ENCODE results near the gene SMARCA4.

The SMARCA4 gene

DNA sequence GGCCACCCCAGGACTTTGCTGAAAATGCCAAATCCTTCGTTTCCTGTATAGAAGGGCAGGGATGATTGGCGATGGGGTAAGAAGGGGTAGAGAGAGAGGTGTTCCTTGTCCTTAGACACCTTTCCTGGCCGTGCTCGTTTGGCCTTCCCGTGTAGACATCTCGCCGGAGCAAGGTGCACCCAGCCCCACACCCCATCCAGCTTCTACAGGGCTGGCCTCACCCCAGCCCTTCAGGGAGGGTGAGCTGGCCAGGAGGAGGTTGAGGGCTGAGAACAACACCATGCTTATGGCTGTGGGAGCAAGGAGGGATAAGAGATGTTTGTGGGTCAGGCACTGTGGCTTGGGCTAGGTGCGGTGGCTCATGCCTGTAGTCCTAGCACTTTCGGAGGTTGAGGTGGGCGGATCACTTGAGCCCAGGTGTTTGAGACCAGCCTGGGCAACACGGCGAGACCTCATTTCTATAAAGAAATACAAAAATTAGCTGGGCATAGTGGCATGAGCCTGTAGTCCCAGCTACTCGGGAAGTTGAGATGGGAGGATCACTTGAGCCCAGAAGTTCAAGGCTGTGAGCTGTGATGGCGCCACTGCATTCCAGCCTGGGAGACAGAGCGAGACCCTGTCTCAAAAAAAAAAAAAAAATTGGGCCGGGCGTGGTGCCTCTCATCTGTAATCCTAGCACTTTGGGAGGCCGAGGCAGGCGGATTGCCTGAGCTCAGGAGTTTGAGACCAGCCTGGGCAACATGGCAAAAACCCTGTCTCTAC, 15.5 kb downstream of the SMARCA4 start:
- H3K27ac ChIP-seq (ENCODE audit: low read depth, low read length) = peak overlapping the region; percentile 43
- H3K4me3 ChIP-seq (ENCODE audit: low read depth in 1 of 2, low read length in 2 of 2) = peak overlapping the region; percentile 38 to 59
- H3K36me3 ChIP-seq (ENCODE audit: control insufficient read depth in 1 of 2, insufficient read depth in 2 of 2, low read length in 2 of 2) = peaks cover 4 to 9% of the 10 kb centered on the region in 2 donors
- peak overlapping the region; percentile 48 to 56 for H3K9ac ChIP-seq (ENCODE audit: low read depth in 1 of 2, low read length in 2 of 2)
- H3K27me3 ChIP-seq (ENCODE audit: control insufficient read depth in 1 of 2, insufficient read depth in 2 of 2, low read length in 2 of 2) = no peaks in the 10 kb centered on the region
- no peaks in the 10 kb centered on the region for H3K9me3 ChIP-seq (ENCODE audit: control insufficient read depth in 1 of 2, low read length in 2 of 2)
- peaks cover 24 to 28% of the 10 kb centered on the region in 2 donors for H3K4me1 ChIP-seq (ENCODE audit: control insufficient read depth in 1 of 2, insufficient read depth in 2 of 2, low read length in 2 of 2)

DNA sequence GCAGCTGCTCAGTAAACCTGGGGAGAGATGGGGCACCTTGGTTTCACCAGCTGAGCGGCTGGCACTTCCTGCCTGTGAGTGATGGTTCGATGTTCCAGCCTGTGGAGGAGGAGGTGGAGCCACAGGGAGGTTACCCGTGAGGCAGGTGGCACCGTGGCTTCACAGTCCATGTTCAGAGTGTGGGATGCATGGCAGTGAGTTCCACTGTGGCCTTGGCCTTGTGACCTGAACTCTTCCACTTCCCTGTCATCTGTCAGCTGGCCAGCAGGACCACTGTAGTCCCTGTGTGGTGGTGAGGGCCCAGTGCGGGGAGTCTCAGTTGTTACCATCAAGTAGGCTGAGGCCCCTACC, 16.9 kb downstream of the SMARCA4 start:
- Histone ChIP-seq H3K4me1 (ENCODE audit: control insufficient read depth in 1 of 2, insufficient read depth in 2 of 2, low read length in 2 of 2) (peaks cover 24 to 28% of the 10 kb centered on the region in 2 donors), H3K9ac (ENCODE audit: low read depth in 1 of 2, low read length in 2 of 2) (no peak overlapping the region), H3K9me3 (ENCODE audit: control insufficient read depth in 1 of 2, low read length in 2 of 2) (no peaks in the 10 kb centered on the region), H3K27ac (ENCODE audit: low read depth, low read length) (no peak overlapping the region), H3K4me3 (ENCODE audit: low read depth in 1 of 2, low read length in 2 of 2) (no peak overlapping the region), H3K36me3 (ENCODE audit: control insufficient read depth in 1 of 2, insufficient read depth in 2 of 2, low read length in 2 of 2) (peaks cover 4 to 5% of the 10 kb centered on the region in 2 donors), H3K27me3 (ENCODE audit: control insufficient read depth in 1 of 2, insufficient read depth in 2 of 2, low read length in 2 of 2) (no peaks in the 10 kb centered on the region)

DNA sequence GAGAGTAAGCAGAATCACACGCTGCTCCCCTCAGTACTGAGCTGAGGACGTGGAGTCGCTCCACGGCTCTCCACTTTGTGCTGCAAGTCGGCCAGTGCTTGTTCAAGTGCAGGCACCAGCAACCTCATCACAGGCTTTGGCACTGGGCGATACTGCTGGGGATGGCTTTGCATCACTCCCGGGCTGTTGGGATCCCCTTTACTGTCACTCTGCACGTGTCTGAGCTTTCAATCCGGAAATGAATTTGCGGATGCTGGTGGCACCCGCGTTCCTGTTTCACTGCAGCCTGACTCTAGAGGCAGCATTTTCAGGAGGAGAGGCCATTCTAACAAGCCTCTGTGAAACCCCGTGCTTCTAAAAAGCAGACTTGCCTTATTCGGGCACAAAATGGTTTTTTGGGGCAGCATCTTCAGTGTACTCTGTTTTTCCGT, 19.1 kb downstream of the SMARCA4 start:
- Histone ChIP-seq H3K27ac (ENCODE audit: low read depth, low read length) (no peak overlapping the region), H3K36me3 (ENCODE audit: control insufficient read depth in 1 of 2, insufficient read depth in 2 of 2, low read length in 2 of 2) (peaks cover 4 to 15% of the 10 kb centered on the region in 2 donors), H3K4me3 (ENCODE audit: low read depth in 1 of 2, low read length in 2 of 2) (no peak overlapping the region), H3K4me1 (ENCODE audit: control insufficient read depth in 1 of 2, insufficient read depth in 2 of 2, low read length in 2 of 2) (peaks cover 23 to 28% of the 10 kb centered on the region in 2 donors), H3K27me3 (ENCODE audit: control insufficient read depth in 1 of 2, insufficient read depth in 2 of 2, low read length in 2 of 2) (no peaks in the 10 kb centered on the region), H3K9me3 (ENCODE audit: control insufficient read depth in 1 of 2, low read length in 2 of 2) (no peaks in the 10 kb centered on the region), H3K9ac (ENCODE audit: low read depth in 1 of 2, low read length in 2 of 2) (no peak overlapping the region)

DNA sequence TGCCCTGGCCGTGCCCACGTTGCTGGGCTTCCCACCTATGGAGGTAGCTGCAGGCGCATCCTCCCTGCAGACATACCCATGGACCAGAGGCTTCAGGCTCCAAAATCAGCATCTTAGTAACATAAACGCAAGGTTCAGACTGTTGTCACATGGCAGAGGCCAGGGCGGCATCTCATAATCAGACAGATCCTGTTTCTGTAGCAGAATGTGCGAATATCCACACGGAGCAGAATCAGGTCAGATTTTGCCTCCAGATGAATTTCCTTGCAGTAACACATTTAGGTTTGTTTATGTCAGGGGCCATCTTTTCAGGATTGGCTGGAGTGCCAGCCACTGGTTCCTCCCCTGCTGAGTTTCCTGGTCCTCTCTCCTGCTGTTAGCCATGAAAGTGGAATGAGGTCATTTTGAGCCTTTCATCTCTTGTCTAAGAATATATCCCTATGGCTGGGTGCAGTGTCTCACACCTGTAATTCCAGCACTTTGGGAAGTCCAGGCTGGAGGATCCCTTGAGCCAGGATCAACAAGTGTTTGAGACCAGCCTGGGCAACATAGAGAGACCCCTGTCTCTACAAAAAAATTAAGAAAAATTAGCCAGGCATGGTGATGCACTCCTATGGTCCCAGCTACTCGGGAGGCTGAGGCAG, 20.5 kb downstream of the SMARCA4 start:
- Histone ChIP-seq H3K9me3 (ENCODE audit: control insufficient read depth in 1 of 2, low read length in 2 of 2) (no peaks in the 10 kb centered on the region), H3K4me1 (ENCODE audit: control insufficient read depth in 1 of 2, insufficient read depth in 2 of 2, low read length in 2 of 2) (peaks cover 9 to 16% of the 10 kb centered on the region in 2 donors), H3K36me3 (ENCODE audit: control insufficient read depth in 1 of 2, insufficient read depth in 2 of 2, low read length in 2 of 2) (peaks cover 9 to 27% of the 10 kb centered on the region in 2 donors), H3K27me3 (ENCODE audit: control insufficient read depth in 1 of 2, insufficient read depth in 2 of 2, low read length in 2 of 2) (no peaks in the 10 kb centered on the region), H3K9ac (ENCODE audit: low read depth in 1 of 2, low read length in 2 of 2) (no peak overlapping the region), H3K27ac (ENCODE audit: low read depth, low read length) (no peak overlapping the region), H3K4me3 (ENCODE audit: low read depth in 1 of 2, low read length in 2 of 2) (no peak overlapping the region)

DNA sequence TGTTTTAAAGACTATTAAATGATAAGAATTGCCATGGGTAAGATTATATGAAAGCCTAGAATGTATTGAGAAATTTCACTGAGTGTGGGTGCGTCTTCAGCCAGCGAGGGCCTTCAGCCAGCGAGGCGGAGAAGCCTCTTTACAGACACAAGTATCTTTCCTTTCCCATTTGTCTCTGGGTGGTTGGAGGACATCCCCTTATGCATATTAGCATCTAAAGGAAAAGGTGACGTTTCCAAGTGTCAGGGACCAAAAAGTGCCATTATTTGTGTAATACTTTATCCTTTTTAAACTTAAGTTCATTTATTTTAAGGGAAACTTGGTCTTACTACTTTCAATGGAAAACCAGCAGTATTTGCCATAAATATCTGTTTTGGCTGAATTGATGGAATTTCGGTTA, 22.2 kb downstream of the SMARCA4 start:
- peaks cover 20 to 43% of the 10 kb centered on the region in 2 donors for H3K36me3 ChIP-seq (ENCODE audit: control insufficient read depth in 1 of 2, insufficient read depth in 2 of 2, low read length in 2 of 2)
- H3K9ac ChIP-seq (ENCODE audit: low read depth in 1 of 2, low read length in 2 of 2) = no peak overlapping the region
- no peak overlapping the region for H3K4me3 ChIP-seq (ENCODE audit: low read depth in 1 of 2, low read length in 2 of 2)
- H3K27ac ChIP-seq (ENCODE audit: low read depth, low read length) = no peak overlapping the region
- H3K4me1 ChIP-seq (ENCODE audit: control insufficient read depth in 1 of 2, insufficient read depth in 2 of 2, low read length in 2 of 2) = peaks cover 0 to 6% of the 10 kb centered on the region in 2 donors
- H3K27me3 ChIP-seq (ENCODE audit: control insufficient read depth in 1 of 2, insufficient read depth in 2 of 2, low read length in 2 of 2) = no peaks in the 10 kb centered on the region
- no peaks in the 10 kb centered on the region for H3K9me3 ChIP-seq (ENCODE audit: control insufficient read depth in 1 of 2, low read length in 2 of 2)

DNA sequence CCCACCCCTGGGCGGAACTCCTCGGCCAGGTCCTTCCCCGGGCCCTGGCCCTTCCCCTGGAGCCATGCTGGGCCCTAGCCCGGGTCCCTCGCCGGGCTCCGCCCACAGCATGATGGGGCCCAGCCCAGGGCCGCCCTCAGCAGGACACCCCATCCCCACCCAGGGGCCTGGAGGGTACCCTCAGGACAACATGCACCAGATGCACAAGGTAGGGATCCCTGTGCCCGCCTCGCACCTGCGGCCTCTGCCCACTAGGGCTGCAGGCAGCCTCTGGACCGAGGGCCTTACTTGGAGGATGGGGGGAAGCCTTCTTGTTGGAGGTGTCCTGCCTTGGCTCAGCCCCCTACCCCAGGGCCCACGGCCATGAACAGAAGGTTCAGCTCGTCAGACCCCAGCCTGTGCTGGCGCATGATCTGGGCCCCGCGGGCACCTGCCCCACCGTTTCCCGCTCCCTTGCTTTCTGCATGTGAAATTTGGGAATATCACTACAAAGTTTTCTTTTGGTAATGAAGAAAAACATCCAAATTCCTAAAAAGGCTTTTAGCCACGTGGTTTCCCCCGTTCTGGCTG, 23.4 kb downstream of the SMARCA4 start:
- Histone ChIP-seq H3K4me1 (ENCODE audit: control insufficient read depth in 1 of 2, insufficient read depth in 2 of 2, low read length in 2 of 2) (peaks cover 0 to 6% of the 10 kb centered on the region in 2 donors), H3K27ac (ENCODE audit: low read depth, low read length) (no peak overlapping the region), H3K4me3 (ENCODE audit: low read depth in 1 of 2, low read length in 2 of 2) (no peak overlapping the region), H3K36me3 (ENCODE audit: control insufficient read depth in 1 of 2, insufficient read depth in 2 of 2, low read length in 2 of 2) (peaks cover 27 to 55% of the 10 kb centered on the region in 2 donors), H3K9me3 (ENCODE audit: control insufficient read depth in 1 of 2, low read length in 2 of 2) (no peaks in the 10 kb centered on the region), H3K9ac (ENCODE audit: low read depth in 1 of 2, low read length in 2 of 2) (no peak overlapping the region), H3K27me3 (ENCODE audit: control insufficient read depth in 1 of 2, insufficient read depth in 2 of 2, low read length in 2 of 2) (no peaks in the 10 kb centered on the region)

DNA sequence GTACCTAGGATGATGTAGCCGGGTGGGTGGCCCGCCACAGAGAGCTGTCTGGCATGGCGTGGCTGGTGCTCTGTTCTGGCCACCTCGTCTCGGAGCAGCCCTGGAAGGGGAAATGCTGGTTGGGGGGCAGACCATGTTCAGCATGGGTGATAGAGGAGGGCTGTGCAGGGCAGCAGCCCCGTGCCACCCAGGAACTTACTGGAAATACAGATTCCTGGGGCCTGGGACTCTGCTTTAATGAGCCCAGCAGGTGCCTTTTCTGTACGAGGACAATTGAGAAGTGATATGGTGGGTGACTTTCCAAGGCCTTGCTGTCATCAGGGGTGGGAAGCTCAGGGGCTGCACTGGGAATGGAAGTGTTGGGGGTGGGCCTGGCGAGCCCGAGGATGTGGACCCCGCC, 24.7 kb downstream of the SMARCA4 start:
- Histone ChIP-seq H3K27me3 (ENCODE audit: control insufficient read depth in 1 of 2, insufficient read depth in 2 of 2, low read length in 2 of 2) (no peaks in the 10 kb centered on the region), H3K9me3 (ENCODE audit: control insufficient read depth in 1 of 2, low read length in 2 of 2) (no peaks in the 10 kb centered on the region), H3K36me3 (ENCODE audit: control insufficient read depth in 1 of 2, insufficient read depth in 2 of 2, low read length in 2 of 2) (peaks cover 28 to 65% of the 10 kb centered on the region in 2 donors), H3K4me1 (ENCODE audit: control insufficient read depth in 1 of 2, insufficient read depth in 2 of 2, low read length in 2 of 2) (no peaks in the 10 kb centered on the region), H3K4me3 (ENCODE audit: low read depth in 1 of 2, low read length in 2 of 2) (no peak overlapping the region), H3K9ac (ENCODE audit: low read depth in 1 of 2, low read length in 2 of 2) (no peak overlapping the region), H3K27ac (ENCODE audit: low read depth, low read length) (no peak overlapping the region)

DNA sequence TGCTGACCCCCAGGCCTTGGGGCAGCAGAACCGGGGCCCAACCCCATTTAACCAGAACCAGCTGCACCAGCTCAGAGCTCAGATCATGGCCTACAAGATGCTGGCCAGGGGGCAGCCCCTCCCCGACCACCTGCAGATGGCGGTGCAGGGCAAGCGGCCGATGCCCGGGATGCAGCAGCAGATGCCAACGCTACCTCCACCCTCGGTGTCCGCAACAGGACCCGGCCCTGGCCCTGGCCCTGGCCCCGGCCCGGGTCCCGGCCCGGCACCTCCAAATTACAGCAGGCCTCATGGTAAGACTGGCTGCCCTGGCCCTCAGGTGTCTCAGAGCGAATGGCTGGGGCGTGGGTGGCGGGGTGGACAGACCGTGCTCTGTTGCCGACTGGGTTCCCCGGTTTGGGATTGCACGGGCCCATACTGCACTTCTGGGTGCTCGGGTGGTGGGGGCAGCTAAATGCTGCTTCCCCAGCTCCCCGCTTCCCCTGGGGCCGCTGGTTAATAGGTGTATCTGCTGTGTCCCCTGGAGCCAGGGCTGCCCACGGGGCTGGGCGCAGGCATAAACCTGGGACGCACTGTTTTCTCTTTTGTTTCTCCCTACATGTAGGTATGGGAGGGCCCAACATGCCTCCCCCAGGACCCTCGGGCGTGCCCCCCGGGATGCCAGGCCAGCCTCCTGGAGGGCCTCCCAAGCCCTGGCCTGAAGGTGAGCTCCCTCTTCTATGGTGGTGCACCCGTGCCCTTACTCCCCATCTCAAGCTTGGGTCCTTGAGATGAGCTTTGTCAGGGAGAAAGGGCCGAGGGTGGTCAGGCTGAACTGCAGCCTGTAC, 25.7 kb downstream of the SMARCA4 start:
- peaks cover 37 to 70% of the 10 kb centered on the region in 2 donors for H3K36me3 ChIP-seq (ENCODE audit: control insufficient read depth in 1 of 2, insufficient read depth in 2 of 2, low read length in 2 of 2)
- H3K4me1 ChIP-seq (ENCODE audit: control insufficient read depth in 1 of 2, insufficient read depth in 2 of 2, low read length in 2 of 2) = no peaks in the 10 kb centered on the region

DNA sequence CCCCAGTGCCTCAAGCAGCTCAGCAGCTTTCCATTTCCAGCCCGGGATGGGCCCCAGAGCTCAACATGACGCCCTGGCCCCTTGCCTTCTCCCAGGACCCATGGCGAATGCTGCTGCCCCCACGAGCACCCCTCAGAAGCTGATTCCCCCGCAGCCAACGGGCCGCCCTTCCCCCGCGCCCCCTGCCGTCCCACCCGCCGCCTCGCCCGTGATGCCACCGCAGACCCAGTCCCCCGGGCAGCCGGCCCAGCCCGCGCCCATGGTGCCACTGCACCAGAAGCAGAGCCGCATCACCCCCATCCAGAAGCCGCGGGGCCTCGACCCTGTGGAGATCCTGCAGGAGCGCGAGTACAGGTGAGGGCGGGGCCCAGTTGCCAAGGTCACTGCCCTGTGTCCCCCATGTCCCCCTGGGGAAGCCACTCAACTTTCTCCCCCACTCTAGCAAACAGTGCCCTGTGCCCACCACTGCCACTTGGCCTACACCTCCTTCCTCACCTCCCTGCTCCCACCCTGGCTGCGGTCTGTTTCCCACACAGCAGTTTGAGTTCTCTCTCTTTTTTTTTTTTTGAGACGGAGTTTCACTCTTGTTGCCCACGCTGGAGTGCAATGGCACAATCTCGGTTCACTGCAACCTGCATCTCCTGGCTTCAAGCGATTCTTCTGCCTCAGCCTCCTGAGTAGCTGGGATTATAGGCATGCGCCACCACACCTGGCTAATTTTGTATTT, 26.9 kb downstream of the SMARCA4 start:
- peaks cover 39 to 74% of the 10 kb centered on the region in 2 donors for H3K36me3 ChIP-seq (ENCODE audit: control insufficient read depth in 1 of 2, insufficient read depth in 2 of 2, low read length in 2 of 2)
- no peaks in the 10 kb centered on the region for H3K4me1 ChIP-seq (ENCODE audit: control insufficient read depth in 1 of 2, insufficient read depth in 2 of 2, low read length in 2 of 2)
- no peaks in the 10 kb centered on the region for H3K27me3 ChIP-seq (ENCODE audit: control insufficient read depth in 1 of 2, insufficient read depth in 2 of 2, low read length in 2 of 2)
- no peaks in the 10 kb centered on the region for H3K9me3 ChIP-seq (ENCODE audit: control insufficient read depth in 1 of 2, low read length in 2 of 2)
- H3K27ac ChIP-seq (ENCODE audit: low read depth, low read length) = no peak overlapping the region
- H3K9ac ChIP-seq (ENCODE audit: low read depth in 1 of 2, low read length in 2 of 2) = no peak overlapping the region
- H3K4me3 ChIP-seq (ENCODE audit: low read depth in 1 of 2, low read length in 2 of 2) = no peak overlapping the region

More for the DNA sequence above, 25.7 kb downstream of the SMARCA4 start:
- Histone ChIP-seq H3K4me3 (ENCODE audit: low read depth in 1 of 2, low read length in 2 of 2) (no peak overlapping the region), H3K9me3 (ENCODE audit: control insufficient read depth in 1 of 2, low read length in 2 of 2) (no peaks in the 10 kb centered on the region), H3K27me3 (ENCODE audit: control insufficient read depth in 1 of 2, insufficient read depth in 2 of 2, low read length in 2 of 2) (no peaks in the 10 kb centered on the region), H3K9ac (ENCODE audit: low read depth in 1 of 2, low read length in 2 of 2) (no peak overlapping the region), H3K27ac (ENCODE audit: low read depth, low read length) (no peak overlapping the region)

All from duodenal mucosa (tissue), 2 donors.